HepG2 (cell line): ENCODE data around the gene C10orf143. TPM values are rescaled to one million over a fixed set of nuclear protein-coding genes. Genes with fewer than 3 reads are reported as not detected.

Experiments
- ATAC-seq: fragments of 200-7000 bp; cut with Tn5 transposase; 3 replicates; pipeline ENCODE4 v1.9.1; 2020; ENCODE audit warnings: mild to moderate bottlenecking, moderate library complexity
- BruUV-seq: library from RNA; stranded (reverse); fragments of 400-500 nt; replicated peaks from 2 replicates; lab custom pipeline; 2021; lab: Mats Ljungman, UMichigan
- CTCF ChIA-PET: fragments of 300-600 bp; formaldehyde crosslinking; extraction: SDS; loops from one replicate; lab custom pipeline; 2021; ENCODE audit warnings: low total read pairs, inconsistent platforms, low intra/inter-chr PET ratio; lab: Yijun Ruan, JAX
- POLR2A ChIA-PET: fragments of 350-600 bp; sonication (Branson Sonifier 250); formaldehyde crosslinking; loops from one replicate; lab custom pipeline; 2020; ENCODE audit warnings: antibody characterized with exemption, inconsistent platforms; lab: Yijun Ruan, JAX
- DNase-seq: peaks from one replicate; pipeline ENCODE4 v3.0.0-alpha.2; 2015; ENCODE audit warnings: low spot score
- FAIRE-seq: peaks from 3 replicates; lab custom pipeline; 2011; peaks lifted over from hg19 to GRCh38; lab: Jason Lieb, UNC
- H2AFZ ChIP-seq: one replicate; pipeline ENCODE4 v1.6.1; 2011; ENCODE audit warnings: low read length, inconsistent platforms
- H3K27ac ChIP-seq: fragments of 300-600 bp; 3 replicates; pipeline ENCODE4 v1.8.0; 2011; ENCODE audit warnings: mixed run types, mild to moderate bottlenecking, mixed read lengths, low read length, inconsistent platforms; ENCODE audit not compliant: insufficient read depth; ENCODE audit errors: extremely low read length
- H3K27me3 ChIP-seq, 2 experiments: fragments of 200-600 bp in 1 of 2; 2 replicates in 1 of 2; 3 replicates in 1 of 2; pipeline versions ENCODE4 v1.6.0 to v1.8.0; 2011; ENCODE audit warnings: low read length in 2 of 2, mild to moderate bottlenecking in 2 of 2, moderate library complexity in 2 of 2, inconsistent platforms in 1 of 2; ENCODE audit not compliant: insufficient read depth in 2 of 2, control insufficient read depth in 1 of 2
- H3K36me3 ChIP-seq, 2 experiments: fragments of 200-600 bp in 1 of 2; replicated peaks in 1 of 2; 2 replicates in 1 of 2; 3 replicates in 1 of 2; pipeline versions ENCODE4 v1.5.1 to v1.8.0; 2011; ENCODE audit warnings: low read length in 2 of 2, inconsistent platforms in 1 of 2; ENCODE audit not compliant: insufficient read depth in 2 of 2, control insufficient read depth in 1 of 2
- H3K4me1 ChIP-seq: 2 replicates; pipeline ENCODE4 v1.5.1; 2012; ENCODE audit warnings: low read length, inconsistent platforms; ENCODE audit not compliant: insufficient read depth
- H3K4me2 ChIP-seq: 2 replicates; pipeline ENCODE4 v1.6.0; 2011; ENCODE audit warnings: low read depth, low read length, inconsistent platforms
- H3K4me3 ChIP-seq, 3 experiments: fragments of 200-600 bp in 1 of 3; sonication (generic), shearing (Covaris generic) in 1 of 3; replicated peaks in 1 of 3; 2 replicates each; pipeline ENCODE4 v1.5.1; 2011 to 2016; ENCODE audit warnings: low read length in 3 of 3, inconsistent platforms in 2 of 3, low read depth in 2 of 3, mild to moderate bottlenecking in 2 of 3, control low read depth in 1 of 3, mixed read lengths in 1 of 3; ENCODE audit not compliant: insufficient read depth in 1 of 3
- H3K79me2 ChIP-seq: one replicate; pipeline ENCODE4 v1.6.1; 2011; ENCODE audit warnings: low read length, inconsistent platforms; ENCODE audit not compliant: insufficient read depth
- H3K9ac ChIP-seq: 2 replicates; pipeline ENCODE4 v1.6.0; 2011; ENCODE audit warnings: mild to moderate bottlenecking, low read depth, low read length, inconsistent platforms; ENCODE audit not compliant: insufficient read depth
- H3K9me3 ChIP-seq: 2 replicates; pipeline ENCODE4 v1.5.1; 2012; ENCODE audit warnings: mild to moderate bottlenecking, low read length
- H4K20me1 ChIP-seq: 2 replicates; pipeline ENCODE4 v1.6.0; 2011; ENCODE audit warnings: inconsistent platforms, mild to moderate bottlenecking, low read length, moderate library complexity; ENCODE audit not compliant: insufficient read depth
- ELF4 ChIP-seq: sonication (generic); formaldehyde crosslinking; IDR thresholded peaks from 2 replicates; pipeline ENCODE4 v1.5.0; 2020; ENCODE audit warnings: missing genetic modification reagents, mild to moderate bottlenecking, moderate library complexity, borderline replicate concordance
- GATAD2A ChIP-seq: IDR thresholded peaks from 2 replicates; pipeline ENCODE4 v1.6.1; 2016
- MAFK ChIP-seq, 2 experiments: IDR thresholded peaks in 1 of 2; conservative IDR thresholded peaks in 1 of 2; 2 replicates each; pipeline ENCODE4 v1.6.1; 2011; ENCODE audit warnings: improper control_type of control experiment in 2 of 2, low read length in 2 of 2
- NCOA1 ChIP-seq: sonication (generic); formaldehyde crosslinking; IDR thresholded peaks from 2 replicates; pipeline ENCODE4 v1.9.0; 2021; ENCODE audit warnings: missing genetic modification reagents
- SALL2 ChIP-seq: sonication (generic); formaldehyde crosslinking; IDR thresholded peaks from 2 replicates; pipeline ENCODE4 v1.8.1; 2023; ENCODE audit warnings: mild to moderate bottlenecking, missing genetic modification reagents, inconsistent platforms
- SMYD3 ChIP-seq: sonication (generic); formaldehyde crosslinking; IDR thresholded peaks from 2 replicates; pipeline ENCODE4 v1.8.1; 2023; ENCODE audit warnings: mild to moderate bottlenecking, missing genetic modification reagents
- ZFX ChIP-seq: sonication (generic); formaldehyde crosslinking; IDR thresholded peaks from 2 replicates; pipeline ENCODE4 v1.4.0; 2020; ENCODE audit warnings: mild to moderate bottlenecking, low read depth, missing genetic modification reagents, moderate library complexity
- ZMYM3 ChIP-seq: sonication (generic); formaldehyde crosslinking; IDR thresholded peaks from 2 replicates; pipeline ENCODE4 v1.5.1; 2020; ENCODE audit warnings: mild to moderate bottlenecking, missing genetic modification reagents
- ZNF224 ChIP-seq: sonication (generic); formaldehyde crosslinking; IDR thresholded peaks from 2 replicates; pipeline ENCODE4 v1.5.0; 2020; ENCODE audit warnings: mild to moderate bottlenecking, missing genetic modification reagents
- ZNF337 ChIP-seq: sonication (generic); formaldehyde crosslinking; IDR thresholded peaks from 2 replicates; pipeline ENCODE4 v1.5.1; 2020; ENCODE audit warnings: missing genetic modification reagents, low read depth, mild to moderate bottlenecking, borderline replicate concordance
- ZNF572 ChIP-seq: sonication (generic); formaldehyde crosslinking; IDR thresholded peaks from 2 replicates; pipeline ENCODE4 v1.5.1; 2020; ENCODE audit warnings: mild to moderate bottlenecking, missing genetic modification reagents
- ZNF605 ChIP-seq: sonication (generic); formaldehyde crosslinking; IDR thresholded peaks from 2 replicates; pipeline ENCODE4 v1.8.0; 2022; ENCODE audit warnings: mild to moderate bottlenecking, missing genetic modification reagents
- ZSCAN29 ChIP-seq: sonication (generic); formaldehyde crosslinking; conservative IDR thresholded peaks from 2 replicates; pipeline ENCODE4 v1.4.0; 2020; ENCODE audit warnings: mild to moderate bottlenecking, missing genetic modification reagents
- WGBS: methylation state at CpG from one replicate; pipeline ENCODE4 v1.1.6; 2017; ENCODE audit warnings: low lambda C conversion rate; 5-methylcytosine and 5-hydroxymethylcytosine counted together
- in situ Hi-C: cut with HindIII; loops from 2 replicates; pipeline ENCODE4 v1.10.0; 2017; ENCODE audit warnings: low pct_unique_long_range_greater_than_20kb; ENCODE audit not compliant: extremely low pct_ligation_motif_present
- intact Hi-C: fragments of 100-400 bp; cut with micrococcal nuclease; formaldehyde crosslinking; loops from one replicate; pipeline ENCODE4 v1.10.0; 2022; ENCODE audit not compliant: unreplicated experiment
- polyA plus RNA-seq, 8 experiments: library from polyadenylated mRNA; depleted of rRNA in 3 of 8; stranded (reverse) in 7 of 8; unstranded in 1 of 8; fragments of >200 nt; fragmentation: Illumina TruSeq in 4 of 8; extraction: Trizol in 4 of 8; gene quantifications; 2 replicates each; pipeline versions ENCODE4 v1.2.1 to v1.2.3, GENCODE V29; 2011 to 2016; ENCODE audit warnings: low read depth in 4 of 8, missing spikeins in 1 of 8, mixed read lengths in 1 of 8; ENCODE audit not compliant: insufficient read depth in 1 of 8
- total RNA-seq, 5 experiments: library from RNA; depleted of rRNA; stranded (reverse); fragments of >200 nt; fragmentation: Illumina TruSeq; extraction: Trizol; gene quantifications; 2 replicates each; pipeline ENCODE4 v1.2.3, GENCODE V29; 2016; ENCODE audit warnings: low read depth in 1 of 5
- TF ChIP-seq, protein P1 (sequence below): sonication (generic); formaldehyde crosslinking; conservative IDR thresholded peaks from 2 replicates; pipeline ENCODE4 v1.8.0; 2022; ENCODE audit warnings: mild to moderate bottlenecking, moderate library complexity, missing genetic modification reagents
- TF ChIP-seq, protein P2 (sequence below): sonication (generic); formaldehyde crosslinking; IDR thresholded peaks from 2 replicates; pipeline ENCODE4 v1.4.0; 2020; ENCODE audit warnings: missing genetic modification reagents
- TF ChIP-seq, protein P3 (sequence below): IDR thresholded peaks from 2 replicates; pipeline ENCODE4 v1.6.1; 2016
- TF ChIP-seq, protein P4 (sequence below): sonication (generic); formaldehyde crosslinking; IDR thresholded peaks from 2 replicates; pipeline ENCODE4 v1.5.0; 2020; ENCODE audit warnings: mild to moderate bottlenecking, missing genetic modification reagents, borderline replicate concordance

Gene C10orf143
- total and polyA plus RNA-seq, 2 of the 13 experiments (the other 11 are each of a cell fraction or from before 2014, with no cell fraction given) = 0.21 to 0.91 TPM

DNA sequence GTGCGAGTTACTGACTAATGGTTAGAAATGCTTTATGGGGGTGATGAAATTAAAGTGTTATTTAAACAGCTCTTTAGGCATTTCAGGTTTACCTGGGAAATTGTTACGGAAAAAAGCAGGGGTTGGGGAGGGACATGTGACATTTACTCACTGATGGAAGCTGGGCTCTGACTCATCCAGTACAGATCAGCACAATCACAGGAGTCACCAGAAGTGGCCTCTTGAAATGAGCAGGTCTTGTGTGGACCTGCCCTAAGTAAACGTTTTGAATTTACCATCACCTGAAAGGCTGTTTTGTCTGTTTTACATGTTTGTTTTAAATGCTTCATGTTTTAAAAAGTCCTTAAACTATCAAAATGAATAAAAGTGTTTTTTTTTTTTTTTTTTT lies 27.8 kb upstream of the C10orf143 start:
- Histone ChIP-seq H4K20me1 (peaks cover 45% of the 10 kb centered on the region), H3K9me3 (no peaks in the 10 kb centered on the region), H3K36me3 (peaks cover 9 to 12% of the 10 kb centered on the region in 2 experiments; a peak in 4 of 5 replicates), H2AFZ (no peak overlapping the region), H3K4me3 (peak overlapping the region; percentile 66 to 90 (median 74); a peak in 4 of 6 replicates), H3K27ac (peak overlapping the region; percentile 81), H3K4me1 (peaks cover 63% of the 10 kb centered on the region), H3K27me3 (peaks cover 0 to 7% of the 10 kb centered on the region in 2 experiments; a peak in 2 of 5 replicates), H3K4me2 (peak overlapping the region; percentile 88), H3K9ac (peak overlapping the region; percentile 88), H3K79me2 (peaks cover 69% of the 10 kb centered on the region)
- FAIRE-seq = peak; percentile 66
- peak; percentile 87 for DNase-seq
- peak; percentile 56 for ATAC-seq
- WGBS = 14% methylated on average over 3 of the region's 3 CpGs
- CTCF ChIA-PET = no interaction called here
- no TSS peak for BruUV-seq
- POLR2A ChIA-PET = interaction anchor here (0.7 to 5.9 kb wide), 2 partner anchors 13 to 28 kb away, joined by 4 to 221 read pairs; partner anchors contain the start of gene C10orf143
- intact Hi-C loops (no loop called here), in situ Hi-C loops (no loop called here)
- TF ChIP-seq NCOA1 (CRISPR knock-in tag) = no peak
- no peak for TF ChIP-seq ZNF337 (CRISPR knock-in tag)
- TF ChIP-seq, protein P1, sequence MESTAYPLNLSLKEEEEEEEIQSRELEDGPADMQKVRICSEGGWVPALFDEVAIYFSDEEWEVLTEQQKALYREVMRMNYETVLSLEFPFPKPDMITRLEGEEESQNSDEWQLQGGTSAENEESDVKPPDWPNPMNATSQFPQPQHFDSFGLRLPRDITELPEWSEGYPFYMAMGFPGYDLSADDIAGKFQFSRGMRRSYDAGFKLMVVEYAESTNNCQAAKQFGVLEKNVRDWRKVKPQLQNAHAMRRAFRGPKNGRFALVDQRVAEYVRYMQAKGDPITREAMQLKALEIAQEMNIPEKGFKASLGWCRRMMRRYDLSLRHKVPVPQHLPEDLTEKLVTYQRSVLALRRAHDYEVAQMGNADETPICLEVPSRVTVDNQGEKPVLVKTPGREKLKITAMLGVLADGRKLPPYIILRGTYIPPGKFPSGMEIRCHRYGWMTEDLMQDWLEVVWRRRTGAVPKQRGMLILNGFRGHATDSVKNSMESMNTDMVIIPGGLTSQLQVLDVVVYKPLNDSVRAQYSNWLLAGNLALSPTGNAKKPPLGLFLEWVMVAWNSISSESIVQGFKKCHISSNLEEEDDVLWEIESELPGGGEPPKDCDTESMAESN (CRISPR knock-in tag) = no peak
- TF ChIP-seq, protein P2, sequence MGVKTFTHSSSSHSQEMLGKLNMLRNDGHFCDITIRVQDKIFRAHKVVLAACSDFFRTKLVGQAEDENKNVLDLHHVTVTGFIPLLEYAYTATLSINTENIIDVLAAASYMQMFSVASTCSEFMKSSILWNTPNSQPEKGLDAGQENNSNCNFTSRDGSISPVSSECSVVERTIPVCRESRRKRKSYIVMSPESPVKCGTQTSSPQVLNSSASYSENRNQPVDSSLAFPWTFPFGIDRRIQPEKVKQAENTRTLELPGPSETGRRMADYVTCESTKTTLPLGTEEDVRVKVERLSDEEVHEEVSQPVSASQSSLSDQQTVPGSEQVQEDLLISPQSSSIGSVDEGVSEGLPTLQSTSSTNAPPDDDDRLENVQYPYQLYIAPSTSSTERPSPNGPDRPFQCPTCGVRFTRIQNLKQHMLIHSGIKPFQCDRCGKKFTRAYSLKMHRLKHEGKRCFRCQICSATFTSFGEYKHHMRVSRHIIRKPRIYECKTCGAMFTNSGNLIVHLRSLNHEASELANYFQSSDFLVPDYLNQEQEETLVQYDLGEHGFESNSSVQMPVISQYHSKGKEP = no peak
- TF ChIP-seq SMYD3 (CRISPR knock-in tag) = no peak
- TF ChIP-seq ZNF224 (CRISPR knock-in tag) = no peak
- TF ChIP-seq SALL2 (CRISPR knock-in tag) = no peak
- TF ChIP-seq ZSCAN29 (CRISPR knock-in tag) = no peak
- 0 out of 2 replicates have a peak, but pooled peaks have one; percentile 11 for TF ChIP-seq GATAD2A (CRISPR knock-in tag)
- TF ChIP-seq ZNF605 (CRISPR knock-in tag) = no peak
- peak in 1 of 2 experiments; percentile 27; a peak in 1 of 4 replicates for TF ChIP-seq MAFK (conservative IDR thresholded peaks at IDR 0.05 in 1 of 2, IDR thresholded peaks at IDR 0.05 in 1 of 2; ENCODE audit: low read length in 2 of 2)
- no peak for TF ChIP-seq ZNF572 (CRISPR knock-in tag)
- TF ChIP-seq, protein P3, sequence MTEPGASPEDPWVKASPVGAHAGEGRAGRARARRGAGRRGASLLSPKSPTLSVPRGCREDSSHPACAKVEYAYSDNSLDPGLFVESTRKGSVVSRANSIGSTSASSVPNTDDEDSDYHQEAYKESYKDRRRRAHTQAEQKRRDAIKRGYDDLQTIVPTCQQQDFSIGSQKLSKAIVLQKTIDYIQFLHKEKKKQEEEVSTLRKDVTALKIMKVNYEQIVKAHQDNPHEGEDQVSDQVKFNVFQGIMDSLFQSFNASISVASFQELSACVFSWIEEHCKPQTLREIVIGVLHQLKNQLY = 0 out of 2 replicates have a peak, but pooled peaks have one; percentile 20
- TF ChIP-seq, protein P4, sequence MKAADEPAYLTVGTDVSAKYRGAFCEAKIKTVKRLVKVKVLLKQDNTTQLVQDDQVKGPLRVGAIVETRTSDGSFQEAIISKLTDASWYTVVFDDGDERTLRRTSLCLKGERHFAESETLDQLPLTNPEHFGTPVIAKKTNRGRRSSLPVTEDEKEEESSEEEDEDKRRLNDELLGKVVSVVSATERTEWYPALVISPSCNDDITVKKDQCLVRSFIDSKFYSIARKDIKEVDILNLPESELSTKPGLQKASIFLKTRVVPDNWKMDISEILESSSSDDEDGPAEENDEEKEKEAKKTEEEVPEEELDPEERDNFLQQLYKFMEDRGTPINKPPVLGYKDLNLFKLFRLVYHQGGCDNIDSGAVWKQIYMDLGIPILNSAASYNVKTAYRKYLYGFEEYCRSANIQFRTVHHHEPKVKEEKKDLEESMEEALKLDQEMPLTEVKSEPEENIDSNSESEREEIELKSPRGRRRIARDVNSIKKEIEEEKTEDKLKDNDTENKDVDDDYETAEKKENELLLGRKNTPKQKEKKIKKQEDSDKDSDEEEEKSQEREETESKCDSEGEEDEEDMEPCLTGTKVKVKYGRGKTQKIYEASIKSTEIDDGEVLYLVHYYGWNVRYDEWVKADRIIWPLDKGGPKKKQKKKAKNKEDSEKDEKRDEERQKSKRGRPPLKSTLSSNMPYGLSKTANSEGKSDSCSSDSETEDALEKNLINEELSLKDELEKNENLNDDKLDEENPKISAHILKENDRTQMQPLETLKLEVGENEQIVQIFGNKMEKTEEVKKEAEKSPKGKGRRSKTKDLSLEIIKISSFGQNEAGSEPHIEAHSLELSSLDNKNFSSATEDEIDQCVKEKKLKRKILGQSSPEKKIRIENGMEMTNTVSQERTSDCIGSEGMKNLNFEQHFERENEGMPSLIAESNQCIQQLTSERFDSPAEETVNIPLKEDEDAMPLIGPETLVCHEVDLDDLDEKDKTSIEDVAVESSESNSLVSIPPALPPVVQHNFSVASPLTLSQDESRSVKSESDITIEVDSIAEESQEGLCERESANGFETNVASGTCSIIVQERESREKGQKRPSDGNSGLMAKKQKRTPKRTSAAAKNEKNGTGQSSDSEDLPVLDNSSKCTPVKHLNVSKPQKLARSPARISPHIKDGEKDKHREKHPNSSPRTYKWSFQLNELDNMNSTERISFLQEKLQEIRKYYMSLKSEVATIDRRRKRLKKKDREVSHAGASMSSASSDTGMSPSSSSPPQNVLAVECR = no peak
- no peak for TF ChIP-seq ELF4
- TF ChIP-seq ZFX (CRISPR knock-in tag) = no peak
- TF ChIP-seq ZMYM3 (CRISPR knock-in tag) = no peak
